C4-2B (cell line): ENCODE data around the gene CCDC144A.
A peak's percentile ranks its signal among the peaks of the same experiment; 100 is the strongest.
"Not testable (repeated sequence)": the region's sequence is repeated elsewhere in the genome, so short reads cannot be mapped to it uniquely, and the experiment has no call there.

Experiments
- H3K27ac ChIP-seq: fragments of 450-650 bp; 2 replicates; pipeline ENCODE4 v1.5.1; 2017
- ZFX ChIP-seq: fragments of 450-650 bp; IDR thresholded peaks from 2 replicates; pipeline ENCODE4 v1.6.1; 2017
- TF ChIP-seq, protein P1 (sequence below): fragments of 450-650 bp; conservative IDR thresholded peaks from 2 replicates; pipeline ENCODE4 v1.5.1; 2017; ENCODE audit warnings: mild to moderate bottlenecking

CCDC144A gene, protein sequence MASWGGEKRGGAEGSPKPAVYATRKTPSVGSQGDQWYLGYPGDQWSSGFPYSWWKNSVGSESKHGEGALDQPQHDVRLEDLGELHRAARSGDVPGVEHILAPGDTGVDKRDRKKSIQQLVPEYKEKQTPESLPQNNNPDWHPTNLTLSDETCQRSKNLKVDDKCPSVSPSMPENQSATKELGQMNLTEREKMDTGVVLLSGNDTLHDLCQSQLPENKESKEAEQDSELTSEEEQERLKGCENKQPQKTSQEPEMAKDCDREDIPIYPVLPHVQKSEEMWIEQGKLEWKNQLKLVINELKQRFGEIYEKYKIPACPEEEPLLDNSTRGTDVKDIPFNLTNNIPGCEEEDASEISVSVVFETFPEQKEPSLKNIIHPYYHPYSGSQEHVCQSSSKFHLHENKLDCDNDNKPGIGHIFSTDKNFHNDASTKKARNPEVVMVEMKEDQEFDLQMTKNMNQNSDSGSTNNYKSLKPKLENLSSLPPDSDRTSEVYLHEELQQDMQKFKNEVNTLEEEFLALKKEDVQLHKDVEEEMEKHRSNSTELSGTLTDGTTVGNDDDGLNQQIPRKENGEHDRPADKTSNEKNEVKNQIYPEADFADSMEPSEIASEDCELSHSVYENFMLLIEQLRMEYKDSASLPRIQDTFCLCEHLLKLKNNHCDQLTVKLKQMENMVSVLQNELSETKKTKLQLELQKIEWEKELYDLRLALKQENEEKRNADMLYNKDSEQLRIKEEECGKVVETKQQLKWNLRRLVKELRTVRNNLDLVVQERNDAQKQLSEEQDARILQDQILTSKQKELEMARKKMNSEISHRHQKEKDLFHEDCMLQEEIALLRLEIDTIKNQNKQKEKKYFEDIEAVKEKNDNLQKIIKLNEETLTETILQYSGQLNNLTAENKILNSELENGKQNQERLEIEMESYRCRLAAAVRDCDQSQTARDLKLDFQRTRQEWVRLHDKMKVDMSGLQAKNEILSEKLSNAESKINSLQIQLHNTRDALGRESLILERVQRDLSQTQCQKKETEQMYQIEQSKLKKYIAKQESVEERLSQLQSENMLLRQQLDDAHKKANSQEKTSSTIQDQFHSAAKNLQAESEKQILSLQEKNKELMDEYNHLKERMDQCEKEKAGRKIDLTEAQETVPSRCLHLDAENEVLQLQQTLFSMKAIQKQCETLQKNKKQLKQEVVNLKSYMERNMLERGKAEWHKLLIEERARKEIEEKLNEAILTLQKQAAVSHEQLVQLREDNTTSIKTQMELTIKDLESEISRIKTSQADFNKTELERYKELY (N-terminal part only)

DNA sequence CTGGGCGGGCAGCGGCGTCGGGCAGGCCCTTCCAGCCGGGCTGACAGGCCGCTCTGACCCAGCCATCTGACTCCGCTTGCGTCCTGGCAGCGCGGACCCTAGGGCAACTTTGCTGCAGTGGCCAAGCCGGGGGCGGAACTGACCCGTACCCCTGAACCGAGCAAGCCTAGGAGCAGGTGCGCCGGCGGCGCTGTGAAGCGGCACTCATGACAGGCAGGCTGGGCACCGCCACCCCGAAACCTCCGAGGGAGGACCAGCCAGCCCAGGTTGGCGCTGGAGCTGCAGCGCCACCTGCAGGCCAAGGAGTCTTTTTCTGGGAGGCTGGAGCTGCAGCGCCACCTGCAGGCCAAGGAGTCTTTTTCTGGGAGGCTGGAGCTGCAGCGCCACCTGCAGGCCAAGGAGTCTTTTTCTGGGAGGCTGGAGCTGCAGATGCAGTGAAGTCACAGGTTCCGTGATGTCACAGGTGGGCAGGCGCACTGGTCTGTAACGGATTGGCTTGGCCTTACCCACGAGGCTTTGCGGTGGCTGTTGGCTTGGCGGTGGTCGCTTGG is at the start of gene CCDC144A:
Gene CCDC144A, plus strand, starts transcription at position 511 of the 551 bp plus-strand sequence. CDS start 160 bp downstream, outside the sequence.
- not testable (repeated sequence) for H3K27ac ChIP-seq
- TF ChIP-seq, protein P1, sequence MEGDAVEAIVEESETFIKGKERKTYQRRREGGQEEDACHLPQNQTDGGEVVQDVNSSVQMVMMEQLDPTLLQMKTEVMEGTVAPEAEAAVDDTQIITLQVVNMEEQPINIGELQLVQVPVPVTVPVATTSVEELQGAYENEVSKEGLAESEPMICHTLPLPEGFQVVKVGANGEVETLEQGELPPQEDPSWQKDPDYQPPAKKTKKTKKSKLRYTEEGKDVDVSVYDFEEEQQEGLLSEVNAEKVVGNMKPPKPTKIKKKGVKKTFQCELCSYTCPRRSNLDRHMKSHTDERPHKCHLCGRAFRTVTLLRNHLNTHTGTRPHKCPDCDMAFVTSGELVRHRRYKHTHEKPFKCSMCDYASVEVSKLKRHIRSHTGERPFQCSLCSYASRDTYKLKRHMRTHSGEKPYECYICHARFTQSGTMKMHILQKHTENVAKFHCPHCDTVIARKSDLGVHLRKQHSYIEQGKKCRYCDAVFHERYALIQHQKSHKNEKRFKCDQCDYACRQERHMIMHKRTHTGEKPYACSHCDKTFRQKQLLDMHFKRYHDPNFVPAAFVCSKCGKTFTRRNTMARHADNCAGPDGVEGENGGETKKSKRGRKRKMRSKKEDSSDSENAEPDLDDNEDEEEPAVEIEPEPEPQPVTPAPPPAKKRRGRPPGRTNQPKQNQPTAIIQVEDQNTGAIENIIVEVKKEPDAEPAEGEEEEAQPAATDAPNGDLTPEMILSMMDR = peak; percentile 68

DNA sequence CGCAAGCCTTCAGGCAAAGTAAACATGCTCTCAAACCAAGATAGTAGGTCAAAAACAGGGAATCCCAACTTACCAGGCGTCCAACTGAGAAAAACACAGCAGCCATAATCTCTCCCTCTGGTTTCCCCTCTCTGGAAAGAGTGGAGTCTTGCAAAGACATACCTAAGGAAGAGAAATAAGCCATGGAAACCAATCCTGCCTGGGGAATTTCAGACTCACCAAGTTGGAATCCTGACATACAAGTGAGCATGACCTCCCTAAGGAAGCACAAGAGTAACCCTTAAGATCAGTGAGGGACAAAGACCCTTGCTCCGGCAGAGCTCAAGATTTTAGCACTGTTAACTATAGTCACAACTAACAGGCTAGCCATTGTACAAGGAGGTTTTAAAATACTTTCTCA is 40.5 kb upstream of the CCDC144A start:
- TF ChIP-seq, protein P1 = no peak
- no peak for TF ChIP-seq ZFX
- no peak overlapping the region for H3K27ac ChIP-seq

DNA sequence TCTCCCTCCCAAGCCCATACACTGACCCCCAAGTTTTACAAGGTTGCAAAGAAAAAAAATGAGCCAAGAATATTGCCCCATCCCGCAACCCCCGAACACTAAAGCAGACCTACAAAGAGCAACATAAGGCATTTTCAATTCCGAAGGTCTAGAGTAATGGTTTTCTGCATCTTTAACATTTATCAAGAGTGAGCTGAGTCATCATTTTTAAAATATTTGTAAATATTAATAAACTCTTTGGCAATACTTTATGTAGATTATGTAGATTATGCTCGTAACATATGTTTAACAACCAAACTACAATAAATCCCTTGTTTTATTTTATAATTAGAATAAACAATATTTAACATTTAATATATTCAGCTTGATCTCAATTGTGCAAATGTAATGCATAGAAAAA is 37.8 kb upstream of the CCDC144A start:
- no peak overlapping the region for H3K27ac ChIP-seq

DNA sequence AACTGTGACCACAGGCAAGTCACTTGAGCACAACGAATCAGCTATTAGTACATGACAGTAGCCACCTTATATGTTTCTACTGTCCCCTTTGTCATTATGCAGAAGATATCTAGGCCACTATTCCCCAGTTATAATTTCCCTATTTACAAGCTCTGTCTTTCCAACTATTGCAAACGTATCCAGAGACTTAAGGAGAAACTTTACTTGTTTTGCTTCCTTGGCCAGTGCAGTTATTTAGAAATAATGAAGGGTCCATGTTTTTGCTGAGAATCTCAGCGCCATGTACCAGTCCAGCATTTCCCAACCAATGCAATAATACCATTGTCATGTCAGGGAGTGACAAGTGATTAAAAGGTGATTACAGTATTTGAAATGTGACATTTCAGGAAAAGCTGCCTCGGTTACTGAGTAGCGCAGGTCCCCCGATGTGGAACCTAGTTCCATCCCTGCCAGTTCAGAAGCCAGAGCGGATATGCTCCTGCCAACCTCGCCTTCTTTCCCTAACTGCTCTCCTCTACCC is 37.1 kb upstream of the CCDC144A start:
- TF ChIP-seq, protein P1 = no peak
- TF ChIP-seq ZFX = no peak
- H3K27ac ChIP-seq = peak overlapping the region; percentile 88

More for the DNA sequence above, 37.8 kb upstream of the CCDC144A start:
- TF ChIP-seq, protein P1 = no peak
- TF ChIP-seq ZFX = no peak

DNA sequence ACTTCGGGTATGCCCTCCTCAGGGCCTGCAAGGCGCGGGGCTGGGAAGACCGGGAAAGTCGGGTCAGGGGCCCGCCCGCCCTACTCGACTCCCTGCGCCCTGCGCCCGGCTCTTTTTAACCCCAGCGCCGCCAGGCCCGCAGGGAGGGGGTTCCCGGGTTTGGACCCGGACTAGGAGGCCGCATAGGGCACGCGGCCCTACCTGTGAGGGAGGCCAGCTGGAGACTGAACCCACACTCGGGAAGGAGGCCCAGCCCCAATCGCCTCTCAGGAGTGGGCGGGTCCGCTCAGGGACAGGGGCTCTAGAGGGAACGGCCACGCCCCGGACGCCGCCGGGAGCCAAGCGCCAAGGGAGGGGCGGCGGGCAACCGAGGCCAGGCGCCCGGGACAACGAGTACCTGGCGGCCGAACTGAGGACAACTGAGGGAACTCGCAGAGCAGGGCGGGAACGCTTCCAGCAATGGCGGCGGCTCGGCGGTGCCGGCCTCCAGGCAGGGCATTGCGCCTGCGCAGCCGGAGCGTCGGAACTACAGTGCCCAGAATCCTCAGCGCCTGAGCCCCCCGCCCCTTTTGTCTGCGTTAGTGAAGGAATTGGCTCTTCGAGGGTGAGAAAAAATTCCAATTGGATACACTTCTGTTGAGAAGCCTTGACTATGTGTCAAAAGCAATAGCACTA is 36.5 kb upstream of the CCDC144A start, which contains the start of gene ZNF624:
Gene ZNF624, minus strand, starts transcription at position 484 of the 675 bp plus-strand sequence.
- peak; percentile 94 for TF ChIP-seq ZFX
- TF ChIP-seq, protein P1 = no peak
- peak within 1 kb of the TSS; percentile 88 for H3K27ac ChIP-seq

DNA sequence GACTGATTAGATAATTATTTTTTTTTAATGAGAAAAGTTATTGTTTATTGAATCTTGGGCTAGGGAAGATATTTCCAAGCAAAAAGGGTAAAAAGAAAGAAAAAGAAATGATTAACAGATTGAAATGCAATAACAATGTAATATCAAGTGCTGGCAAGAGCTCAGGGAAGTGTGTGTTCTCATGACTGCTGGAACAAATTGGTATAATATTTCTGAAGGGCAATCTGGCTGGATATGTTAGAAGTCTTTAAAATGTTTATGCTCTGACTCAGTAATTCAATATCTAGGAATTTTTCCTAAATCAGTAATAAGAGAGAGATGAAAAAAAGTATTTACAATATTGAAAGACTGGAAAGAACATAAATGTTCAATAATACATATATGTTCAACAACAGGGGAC is 28.8 kb upstream of the CCDC144A start:
- no peak overlapping the region for H3K27ac ChIP-seq
- TF ChIP-seq, protein P1 = no peak
- TF ChIP-seq ZFX = no peak
